NCI-H1105 treated with DMSO at 0.1 percent for 48 hours (cell line): ENCODE results near the gene KBTBD7.
"Not testable (repeated sequence)": the region's sequence is repeated elsewhere in the genome, so short reads cannot be mapped to it uniquely, and the experiment has no call there.

ENCODE experiments used
- DNase-seq: peaks from one replicate; lab custom pipeline; 2025; lab: John Stamatoyannopoulos, UW

KBTBD7 gene

GRCh38 chr13:41196011-41196410 is 1.6 kb upstream of the KBTBD7 start:
- no peak for DNase-seq

DNA sequence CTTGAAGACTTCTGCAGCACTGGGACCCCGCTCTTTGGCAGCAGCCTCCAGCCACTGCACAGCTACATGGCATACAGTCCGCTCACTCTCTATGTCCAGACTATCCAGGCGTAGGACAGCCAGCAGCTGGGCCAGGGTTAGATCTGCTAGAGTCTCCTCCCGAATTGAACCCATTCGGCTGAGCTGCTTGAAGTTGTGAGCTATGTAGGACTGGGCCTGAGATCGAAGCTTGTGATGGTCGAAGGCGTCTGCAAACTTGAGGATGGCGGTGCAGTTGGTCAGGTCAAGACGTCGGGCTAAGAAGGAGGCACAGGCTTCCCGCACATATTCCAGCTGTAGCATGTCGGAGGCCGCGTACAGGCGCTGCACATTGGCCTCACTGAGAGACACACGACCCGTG is 900 bp downstream of the KBTBD7 start:
- DNase-seq: no peak

DNA sequence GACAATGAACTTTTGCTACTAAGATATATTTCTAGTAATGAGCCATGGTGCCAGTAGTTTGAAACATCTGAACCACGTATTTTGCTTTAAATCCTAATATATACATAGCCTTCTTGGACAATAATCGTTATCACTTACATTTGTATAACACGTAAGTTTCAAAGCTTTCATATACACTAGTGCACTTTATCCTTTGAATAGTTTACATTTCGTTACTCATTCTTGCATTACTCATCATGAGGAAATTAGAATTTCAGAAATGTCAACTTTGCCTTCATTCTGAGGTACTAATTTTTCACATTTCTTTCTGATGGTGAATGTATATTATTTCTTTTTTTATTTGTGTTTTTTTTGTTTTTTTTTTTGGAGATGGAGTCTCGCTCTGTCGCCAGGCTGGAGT is 5.8 kb downstream of the KBTBD7 start:
- no peak for DNase-seq

DNA sequence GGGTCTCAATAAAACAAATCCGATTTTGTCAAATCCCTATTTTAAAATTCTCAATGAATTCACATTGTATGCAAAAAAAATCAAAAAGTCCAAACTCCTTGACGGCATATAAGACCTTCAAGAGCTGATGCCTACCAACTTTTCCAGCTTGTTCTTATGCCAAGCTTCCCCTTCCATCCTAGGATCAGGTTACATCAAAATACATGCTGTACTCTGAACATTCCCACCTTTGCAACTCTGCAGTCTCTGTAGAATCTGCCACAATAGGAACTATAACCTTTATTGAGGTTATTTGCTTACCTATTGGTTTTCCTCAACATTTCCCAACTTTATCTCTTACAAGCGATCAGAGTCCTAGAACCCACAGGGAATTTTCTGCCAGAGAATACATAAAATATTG is 7.9 kb downstream of the KBTBD7 start:
- DNase-seq: no peak

- no peak for DNase-seq
Measured at GRCh38 chr13:41182231-41182630, 12.1 kb downstream of the KBTBD7 start.

GRCh38 chr13:41179593-41180250 is 14.6 kb downstream of the KBTBD7 start:
- DNase-seq: no peak

DNA sequence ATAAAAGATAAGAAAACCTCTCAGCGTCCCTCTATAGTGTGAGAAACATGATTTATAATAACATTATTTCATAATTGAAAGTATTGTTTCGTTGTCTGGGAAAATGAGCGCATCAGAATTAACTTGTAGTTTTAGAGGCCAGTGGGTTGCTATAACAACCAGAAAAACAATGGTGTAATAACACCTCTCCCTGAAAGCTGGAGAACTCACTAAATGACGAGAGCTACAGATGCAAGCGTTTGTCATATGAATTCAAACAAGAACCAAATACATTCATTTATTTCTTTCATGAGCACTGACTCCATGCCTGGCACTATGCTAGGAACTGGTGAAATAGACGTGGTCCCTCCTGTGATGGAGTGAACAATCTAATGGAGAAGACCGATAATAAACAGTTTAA is 16.3 kb downstream of the KBTBD7 start:
- no peak for DNase-seq

DNA sequence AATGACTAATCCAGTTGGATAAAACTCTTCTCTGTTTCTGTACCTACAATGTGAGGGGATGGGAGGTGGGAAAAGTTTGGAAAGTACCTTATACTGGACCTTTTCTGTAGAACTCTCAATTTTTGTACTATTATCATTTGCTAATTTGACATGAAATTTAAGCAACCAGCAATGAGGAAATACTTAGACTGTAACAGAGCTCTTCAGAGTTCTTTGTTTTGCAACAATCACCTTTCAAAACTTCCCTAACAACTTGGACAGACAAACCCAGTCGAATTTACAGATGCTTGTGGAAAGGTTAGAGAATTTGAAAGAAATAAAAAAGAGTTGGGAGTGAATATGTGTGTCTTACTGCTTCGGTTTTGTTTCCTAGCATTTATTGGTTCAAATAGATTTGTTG is 16.8 kb downstream of the KBTBD7 start:
- no peak for DNase-seq

DNA sequence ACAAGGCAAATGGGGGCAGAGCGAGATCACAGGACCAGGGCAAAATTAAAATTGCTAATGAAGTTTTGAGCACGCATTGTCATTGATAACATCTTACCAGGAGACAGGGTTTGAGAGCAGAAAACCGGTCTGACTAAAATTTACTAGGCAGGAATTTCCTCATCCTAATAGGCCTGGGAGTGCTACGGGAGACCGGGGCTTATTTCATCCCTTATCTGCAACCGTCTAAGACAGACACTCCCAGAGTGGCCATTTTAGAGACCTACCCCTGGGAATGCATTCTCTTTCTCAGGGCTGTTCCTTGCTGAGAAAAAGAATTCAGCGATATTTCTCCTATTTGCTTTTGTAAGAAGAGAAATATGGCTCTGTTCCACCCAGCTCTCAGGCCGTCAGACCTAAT is 18.8 kb downstream of the KBTBD7 start:
- DNase-seq: not testable (repeated sequence)

GRCh38 chr13:41162151-41162550 is 32.2 kb downstream of the KBTBD7 start:
- DNase-seq: no peak

GRCh38 chr13:41159174-41159573 is 35.2 kb downstream of the KBTBD7 start:
- DNase-seq: no peak

DNA sequence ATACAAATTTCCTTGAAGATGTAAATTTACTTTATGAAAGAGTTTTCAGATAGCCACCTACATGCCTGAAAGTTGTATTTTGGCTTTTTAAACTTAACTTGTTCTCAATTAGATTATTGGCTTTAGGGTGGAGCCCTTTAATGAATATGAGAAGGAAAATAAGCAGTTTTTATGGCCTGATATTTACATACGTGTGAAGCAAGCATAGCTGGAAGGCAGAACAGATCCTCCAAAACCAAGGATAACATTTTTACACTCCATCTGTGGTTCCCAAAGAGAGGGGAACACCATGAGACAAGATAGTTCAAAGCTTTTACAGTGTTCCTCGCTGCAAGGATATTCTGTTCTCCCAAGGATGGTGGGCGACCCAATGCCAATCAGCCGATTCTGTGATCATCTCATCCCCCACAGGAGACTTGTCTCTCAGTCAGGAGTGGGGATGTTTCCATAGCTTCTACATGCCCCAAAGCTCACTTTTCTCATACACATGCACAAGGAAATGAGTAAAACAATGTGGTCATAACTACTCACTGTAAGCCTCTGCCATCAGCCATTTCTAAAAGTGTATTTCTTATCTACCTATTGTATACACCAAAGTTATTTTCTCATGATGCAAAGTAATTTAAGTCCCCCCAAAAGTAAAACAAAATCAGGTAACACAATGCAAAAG is 37.2 kb downstream of the KBTBD7 start:
- DNase-seq: no peak

DNA sequence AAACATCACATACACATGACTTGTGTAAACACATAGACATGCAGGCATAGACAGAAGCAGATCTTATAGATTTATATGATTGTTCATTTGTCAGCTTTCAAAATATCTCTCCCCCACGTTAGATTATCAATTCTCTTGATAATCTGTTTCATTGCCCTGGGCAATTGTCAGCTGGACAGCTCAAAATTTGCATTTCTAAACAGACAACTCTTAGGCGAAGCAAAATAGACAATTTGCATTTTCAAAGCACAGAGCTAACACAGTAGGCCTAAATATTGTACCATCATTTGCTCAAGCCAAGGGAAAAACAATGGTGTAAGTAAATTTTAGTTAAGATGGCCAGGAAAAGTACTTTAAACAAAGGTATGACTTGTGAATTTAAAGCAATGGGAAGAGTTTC is 37.7 kb downstream of the KBTBD7 start:
- DNase-seq: no peak

DNA sequence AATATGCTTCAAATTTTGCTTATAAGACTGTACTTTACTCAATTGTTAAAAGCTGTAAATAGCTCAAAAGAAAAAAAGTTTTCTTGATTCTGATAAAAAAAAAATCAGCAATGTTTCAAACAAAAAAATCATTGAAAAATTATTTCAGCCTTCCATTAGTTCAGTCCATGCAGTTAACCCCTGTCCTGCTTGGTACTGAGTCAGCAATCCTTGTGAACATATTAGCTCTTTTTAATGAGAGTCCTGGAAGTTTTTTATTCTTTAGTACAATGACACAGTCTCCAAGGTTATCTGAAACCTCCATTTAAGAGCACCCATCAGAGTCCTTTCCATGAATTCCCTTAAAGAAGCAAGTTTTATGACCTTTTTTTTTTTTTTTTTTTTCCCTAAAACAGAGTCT is 40.3 kb downstream of the KBTBD7 start:
- DNase-seq: no peak

- DNase-seq: no peak
Measured at GRCh38 chr13:41152005-41152404, 42.4 kb downstream of the KBTBD7 start.

GRCh38 chr13:41150058-41150457 is 44.3 kb downstream of the KBTBD7 start:
- no peak for DNase-seq

DNA sequence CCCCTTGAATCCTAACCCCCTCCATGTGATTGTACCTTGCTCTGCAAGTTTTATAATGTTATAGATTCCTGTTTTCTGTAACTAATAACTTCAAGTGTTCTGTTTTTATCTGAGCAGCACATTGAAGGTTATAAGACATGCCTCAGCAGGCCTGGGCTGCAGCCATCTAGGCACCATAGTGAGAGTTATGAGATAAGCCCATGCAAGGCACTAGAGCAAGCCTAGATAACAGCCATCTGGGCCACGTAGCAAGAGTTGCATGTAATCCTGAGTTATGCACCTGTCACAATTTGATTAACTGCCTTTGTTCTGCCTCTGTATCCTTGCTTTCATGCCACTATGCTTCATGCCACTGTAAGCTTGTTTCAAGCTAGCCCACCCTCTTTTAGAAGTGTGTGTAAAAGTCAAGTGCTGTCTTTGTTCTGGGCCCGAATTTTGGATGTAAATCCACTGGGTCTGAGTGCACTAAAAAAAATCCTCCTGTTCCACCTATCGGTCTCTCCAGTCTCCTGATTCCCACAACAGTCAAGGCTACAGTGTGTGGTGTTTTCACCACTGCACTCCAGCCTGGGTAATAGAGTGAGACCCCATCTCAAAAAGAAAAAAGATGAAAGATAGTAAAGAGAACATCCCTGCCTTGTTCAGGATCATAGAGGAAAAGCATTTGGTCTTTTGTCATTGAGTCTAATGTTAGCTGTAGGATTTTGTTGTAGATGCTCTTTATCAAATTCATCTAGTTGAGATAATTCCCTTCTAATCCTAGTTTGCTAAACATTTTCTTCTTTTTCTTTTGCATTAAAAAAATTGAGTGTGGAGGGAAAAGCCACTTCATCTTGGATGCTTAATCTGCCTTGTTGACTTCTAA is 45.7 kb downstream of the KBTBD7 start:
- DNase-seq: no peak

GRCh38 chr13:41145136-41145908 is 49.0 kb downstream of the KBTBD7 start:
- DNase-seq: no peak

GRCh38 chr13:41144576-41144975 is 49.8 kb downstream of the KBTBD7 start:
- no peak for DNase-seq
